Smooth muscle cell (in vitro differentiated cells): ENCODE measurements around the gene NCBP3. TPM values are rescaled to one million over a fixed set of nuclear protein-coding genes. Genes with fewer than 3 reads are reported as not detected.

ENCODE experiments used
- DNase-seq: peaks from one replicate; lab custom pipeline; 2025; ENCODE audit not compliant: unreplicated experiment; lab: John Stamatoyannopoulos, UW
- H2AFZ ChIP-seq: fragments of 200-600 bp; sonication (generic); 2 replicates; pipeline ENCODE4 v1.6.0; 2016; ENCODE audit warnings: antibody characterized with exemption, low read depth, mild to moderate bottlenecking
- H3F3A ChIP-seq: fragments of 200-600 bp; sonication (generic); 2 replicates; pipeline ENCODE4 v1.6.0; 2017; ENCODE audit warnings: antibody characterized with exemption, low read depth
- H3K27ac ChIP-seq: fragments of 200-600 bp; sonication (generic); 2 replicates; pipeline ENCODE4 v1.5.1; 2016; ENCODE audit warnings: low read depth, mild to moderate bottlenecking
- H3K27me3 ChIP-seq: fragments of 200-600 bp; sonication (generic); 2 replicates; pipeline ENCODE4 v1.6.1; 2016; ENCODE audit warnings: low read depth, mild to moderate bottlenecking
- H3K36me3 ChIP-seq: fragments of 200-600 bp; sonication (generic); 2 replicates; pipeline ENCODE4 v1.5.1; 2016; ENCODE audit warnings: low read depth
- H3K4me1 ChIP-seq: fragments of 200-600 bp; sonication (generic); 2 replicates; pipeline ENCODE4 v1.5.1; 2016; ENCODE audit warnings: low read depth
- H3K4me2 ChIP-seq: fragments of 200-600 bp; sonication (generic); 2 replicates; pipeline ENCODE4 v1.6.0; 2016; ENCODE audit warnings: mild to moderate bottlenecking
- H3K4me3 ChIP-seq: fragments of 200-600 bp; sonication (generic); 2 replicates; pipeline ENCODE4 v1.5.1; 2016; ENCODE audit warnings: mild to moderate bottlenecking
- H3K79me2 ChIP-seq: fragments of 200-600 bp; sonication (generic); 2 replicates; pipeline ENCODE4 v1.6.0; 2016; ENCODE audit warnings: low read depth, mild to moderate bottlenecking
- H3K9ac ChIP-seq: fragments of 200-600 bp; sonication (generic); 2 replicates; pipeline ENCODE4 v1.6.0; 2016; ENCODE audit warnings: low read depth
- H3K9me3 ChIP-seq: fragments of 200-600 bp; sonication (generic); replicated peaks from 2 replicates; pipeline ENCODE4 v1.5.1; 2016; ENCODE audit warnings: low read depth
- H4K20me1 ChIP-seq: fragments of 200-600 bp; sonication (generic); 2 replicates; pipeline ENCODE4 v1.6.0; 2016; ENCODE audit warnings: low read depth
- WGBS: methylation state at CpG from one replicate; pipeline ENCODE4 v1.1.7; 2016; ENCODE audit warnings: low lambda C conversion rate; 5-methylcytosine and 5-hydroxymethylcytosine counted together
- polyA plus RNA-seq: library from polyadenylated mRNA; unstranded; fragments of >200 nt; fragmentation: Nextera tagmentation; extraction: Ambion mirVana; gene quantifications from 2 replicates; pipeline ENCODE4 v1.2.1, GENCODE V29; 2016
- total RNA-seq: library from RNA; depleted of rRNA; stranded (reverse); fragments of >200 nt; gene quantifications from 2 replicates; pipeline ENCODE4 v1.2.3, GENCODE V29; 2014
- TF ChIP-seq, protein P1 (sequence below): fragments of 200-600 bp; sonication (generic); IDR thresholded peaks from 2 replicates; pipeline ENCODE4 v1.5.1; 2017; ENCODE audit warnings: borderline replicate concordance, mild to moderate bottlenecking, antibody characterized with exemption; ENCODE audit not compliant: insufficient read depth, poor library complexity, severe bottlenecking

NCBP3 gene
- total and polyA plus RNA-seq, 2 experiments from 2014 or later: 28.3 to 30.7 TPM

DNA sequence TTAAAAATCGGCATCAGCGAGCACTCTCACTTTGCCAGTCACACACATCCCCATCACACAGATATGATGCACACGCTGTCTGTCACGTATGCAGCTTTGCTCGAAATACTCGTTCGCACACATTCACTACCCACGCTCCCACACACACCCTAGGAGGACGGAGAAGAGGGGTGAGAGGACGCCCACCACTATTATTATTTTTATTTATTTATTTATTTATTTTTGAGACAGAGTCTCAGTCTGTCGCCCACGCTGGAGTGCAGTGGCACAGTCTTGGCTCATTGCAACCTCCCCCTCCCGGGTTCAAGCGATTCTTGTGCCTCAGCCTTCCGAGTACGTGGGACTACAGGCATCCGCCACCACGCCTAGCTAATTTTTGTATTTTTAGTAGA is 92.0 kb downstream of the NCBP3 start:
- H4K20me1 ChIP-seq: no peaks in the 10 kb centered on the region
- TF ChIP-seq, protein P1, sequence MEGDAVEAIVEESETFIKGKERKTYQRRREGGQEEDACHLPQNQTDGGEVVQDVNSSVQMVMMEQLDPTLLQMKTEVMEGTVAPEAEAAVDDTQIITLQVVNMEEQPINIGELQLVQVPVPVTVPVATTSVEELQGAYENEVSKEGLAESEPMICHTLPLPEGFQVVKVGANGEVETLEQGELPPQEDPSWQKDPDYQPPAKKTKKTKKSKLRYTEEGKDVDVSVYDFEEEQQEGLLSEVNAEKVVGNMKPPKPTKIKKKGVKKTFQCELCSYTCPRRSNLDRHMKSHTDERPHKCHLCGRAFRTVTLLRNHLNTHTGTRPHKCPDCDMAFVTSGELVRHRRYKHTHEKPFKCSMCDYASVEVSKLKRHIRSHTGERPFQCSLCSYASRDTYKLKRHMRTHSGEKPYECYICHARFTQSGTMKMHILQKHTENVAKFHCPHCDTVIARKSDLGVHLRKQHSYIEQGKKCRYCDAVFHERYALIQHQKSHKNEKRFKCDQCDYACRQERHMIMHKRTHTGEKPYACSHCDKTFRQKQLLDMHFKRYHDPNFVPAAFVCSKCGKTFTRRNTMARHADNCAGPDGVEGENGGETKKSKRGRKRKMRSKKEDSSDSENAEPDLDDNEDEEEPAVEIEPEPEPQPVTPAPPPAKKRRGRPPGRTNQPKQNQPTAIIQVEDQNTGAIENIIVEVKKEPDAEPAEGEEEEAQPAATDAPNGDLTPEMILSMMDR: no peak
- no peaks in the 10 kb centered on the region for H3K27me3 ChIP-seq
- H2AFZ ChIP-seq: no peak overlapping the region
- H3K79me2 ChIP-seq: no peaks in the 10 kb centered on the region
- no peak overlapping the region for H3K9ac ChIP-seq
- H3K27ac ChIP-seq: no peak overlapping the region
- H3K36me3 ChIP-seq: no peaks in the 10 kb centered on the region
- no peaks in the 10 kb centered on the region for H3F3A ChIP-seq
- no peaks in the 10 kb centered on the region for H3K4me1 ChIP-seq
- no peaks in the 10 kb centered on the region for H3K9me3 ChIP-seq
- H3K4me2 ChIP-seq: no peak overlapping the region
- no peak overlapping the region for H3K4me3 ChIP-seq
- DNase-seq: no peak
- 90% methylated on average over 18 of the region's 18 CpGs for WGBS

DNA sequence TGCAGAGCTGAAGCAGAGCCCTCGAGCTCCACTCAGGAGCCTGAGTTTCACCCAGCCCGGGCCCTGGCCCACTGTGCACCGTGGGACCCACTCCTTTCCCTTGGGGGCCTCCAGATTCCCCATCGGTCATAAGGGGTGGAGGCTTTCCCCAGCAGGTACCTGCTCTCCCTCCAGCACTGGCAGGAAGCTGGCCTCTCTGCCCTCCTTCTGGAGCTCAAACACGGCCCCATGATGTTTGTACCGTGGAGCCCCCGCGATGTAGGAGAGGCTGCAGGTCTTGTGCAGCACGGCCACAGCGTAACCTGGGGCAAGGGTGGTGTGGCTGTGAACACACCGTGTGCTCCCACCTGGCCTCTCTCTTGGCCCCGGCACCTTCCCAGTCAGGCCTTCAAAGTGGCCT is 92.4 kb downstream of the NCBP3 start:
- Histone ChIP-seq H3K36me3 (no peaks in the 10 kb centered on the region), H3F3A (no peaks in the 10 kb centered on the region), H3K4me2 (no peak overlapping the region), H3K4me3 (no peak overlapping the region), H3K79me2 (no peaks in the 10 kb centered on the region), H4K20me1 (no peaks in the 10 kb centered on the region), H3K4me1 (no peaks in the 10 kb centered on the region), H3K9me3 (no peaks in the 10 kb centered on the region), H2AFZ (no peak overlapping the region), H3K9ac (no peak overlapping the region), H3K27ac (no peak overlapping the region), H3K27me3 (no peaks in the 10 kb centered on the region)
- 91% methylated on average over 12 of the region's 12 CpGs for WGBS
- TF ChIP-seq, protein P1: no peak
- no peak for DNase-seq

Other genes with a start within 250 kb of the NCBP3 start
- gene TRPV1, start 236.8 kb downstream of the NCBP3 start, total RNA-seq: 0.99 and 2.2 TPM in 2 replicates
- 0.90 and 2.8 TPM in 2 replicates for gene TRPV1, start 236.8 kb downstream of the NCBP3 start, polyA plus RNA-seq
- 9.0 and 9.5 TPM in 2 replicates for gene SHPK, start 210.0 kb downstream of the NCBP3 start, total RNA-seq
- 5.3 and 8.2 TPM in 2 replicates for gene SHPK, start 210.0 kb downstream of the NCBP3 start, polyA plus RNA-seq
- 20.6 and 24.9 TPM in 2 replicates for gene CTNS, start 209.5 kb downstream of the NCBP3 start, total RNA-seq
- gene CTNS, start 209.5 kb downstream of the NCBP3 start, polyA plus RNA-seq: 13.7 and 15.8 TPM in 2 replicates
- 115 and 127 TPM in 2 replicates for gene TAX1BP3, start 177.7 kb downstream of the NCBP3 start, total RNA-seq
- gene TAX1BP3, start 177.7 kb downstream of the NCBP3 start, polyA plus RNA-seq: 248 and 295 TPM in 2 replicates
- 59.7 and 64.1 TPM in 2 replicates for gene EMC6, start 177.4 kb downstream of the NCBP3 start, total RNA-seq
- 123 and 143 TPM in 2 replicates for gene EMC6, start 177.4 kb downstream of the NCBP3 start, polyA plus RNA-seq
- gene P2RX5, start 150.1 kb downstream of the NCBP3 start, total RNA-seq: 0.72 TPM in 1 of 2 replicates, not detected in the other
- 0.59 TPM in 1 of 2 replicates, not detected in the other for gene P2RX5, start 150.1 kb downstream of the NCBP3 start, polyA plus RNA-seq
- gene HASPIN, start 122.3 kb downstream of the NCBP3 start, total RNA-seq: 2.6 and 2.7 TPM in 2 replicates
- gene HASPIN, start 122.3 kb downstream of the NCBP3 start, polyA plus RNA-seq: 1.2 and 2.0 TPM in 2 replicates
- gene ITGAE, start 45.1 kb downstream of the NCBP3 start, total RNA-seq: 43.8 and 51.2 TPM in 2 replicates
- 61.4 and 66.7 TPM in 2 replicates for gene ITGAE, start 45.1 kb downstream of the NCBP3 start, polyA plus RNA-seq
- gene CAMKK1, start 46.8 kb upstream of the NCBP3 start, total RNA-seq: 6.3 and 8.8 TPM in 2 replicates
- 7.7 and 8.1 TPM in 2 replicates for gene CAMKK1, start 46.8 kb upstream of the NCBP3 start, polyA plus RNA-seq
- gene P2RX1, start 70.2 kb upstream of the NCBP3 start, total RNA-seq: 1.3 and 2.4 TPM in 2 replicates
- gene P2RX1, start 70.2 kb upstream of the NCBP3 start, polyA plus RNA-seq: 0.47 and 3.2 TPM in 2 replicates
- gene ATP2A3, start 118.2 kb upstream of the NCBP3 start, total RNA-seq: 2.9 and 4.2 TPM in 2 replicates
- gene ATP2A3, start 118.2 kb upstream of the NCBP3 start, polyA plus RNA-seq: 4.7 and 7.8 TPM in 2 replicates